HFF-Myc (cell line): ENCODE measurements around the gene SECISBP2.

Source experiments
- DNase-seq: peaks from one replicate; pipeline ENCODE4 v3.0.0-alpha.2; 2011; ENCODE audit warnings: low read depth; ENCODE audit errors: extremely low read depth
- H3K4me3 ChIP-seq: replicated peaks from 2 replicates; pipeline ENCODE4 v1.5.1; 2011; ENCODE audit warnings: low read depth, mild to moderate bottlenecking, control low read depth, low read length
- TF ChIP-seq, protein P1 (sequence below): IDR thresholded peaks from 2 replicates; pipeline ENCODE4 v1.5.1; 2012; ENCODE audit warnings: mild to moderate bottlenecking, low read depth, low read length, control low read depth; ENCODE audit errors: missing control alignments

SECISBP2 gene

DNA sequence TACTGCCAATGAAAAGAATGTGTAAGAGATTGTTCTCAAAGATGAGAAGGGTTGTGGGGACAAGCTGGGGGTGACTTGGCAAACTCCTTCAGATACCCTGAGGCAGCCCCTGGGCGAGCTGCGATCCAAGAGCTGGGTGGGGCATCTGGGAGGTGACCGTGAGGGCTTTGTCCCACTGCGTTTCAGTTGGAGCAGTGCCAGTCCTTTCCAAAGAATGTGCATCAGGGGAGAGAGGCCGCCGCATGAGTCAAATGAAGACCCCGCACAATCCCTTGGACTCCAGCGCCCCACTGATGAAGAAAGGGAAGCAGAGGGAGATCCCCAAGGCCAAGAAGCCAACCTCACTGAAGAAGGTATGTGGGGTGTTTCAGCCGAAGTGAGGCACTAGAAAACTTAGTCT is 28.4 kb downstream of the SECISBP2 start:
- no peak for DNase-seq
- TF ChIP-seq, protein P1, sequence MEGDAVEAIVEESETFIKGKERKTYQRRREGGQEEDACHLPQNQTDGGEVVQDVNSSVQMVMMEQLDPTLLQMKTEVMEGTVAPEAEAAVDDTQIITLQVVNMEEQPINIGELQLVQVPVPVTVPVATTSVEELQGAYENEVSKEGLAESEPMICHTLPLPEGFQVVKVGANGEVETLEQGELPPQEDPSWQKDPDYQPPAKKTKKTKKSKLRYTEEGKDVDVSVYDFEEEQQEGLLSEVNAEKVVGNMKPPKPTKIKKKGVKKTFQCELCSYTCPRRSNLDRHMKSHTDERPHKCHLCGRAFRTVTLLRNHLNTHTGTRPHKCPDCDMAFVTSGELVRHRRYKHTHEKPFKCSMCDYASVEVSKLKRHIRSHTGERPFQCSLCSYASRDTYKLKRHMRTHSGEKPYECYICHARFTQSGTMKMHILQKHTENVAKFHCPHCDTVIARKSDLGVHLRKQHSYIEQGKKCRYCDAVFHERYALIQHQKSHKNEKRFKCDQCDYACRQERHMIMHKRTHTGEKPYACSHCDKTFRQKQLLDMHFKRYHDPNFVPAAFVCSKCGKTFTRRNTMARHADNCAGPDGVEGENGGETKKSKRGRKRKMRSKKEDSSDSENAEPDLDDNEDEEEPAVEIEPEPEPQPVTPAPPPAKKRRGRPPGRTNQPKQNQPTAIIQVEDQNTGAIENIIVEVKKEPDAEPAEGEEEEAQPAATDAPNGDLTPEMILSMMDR: no peak
- no peak overlapping the region for H3K4me3 ChIP-seq

DNA sequence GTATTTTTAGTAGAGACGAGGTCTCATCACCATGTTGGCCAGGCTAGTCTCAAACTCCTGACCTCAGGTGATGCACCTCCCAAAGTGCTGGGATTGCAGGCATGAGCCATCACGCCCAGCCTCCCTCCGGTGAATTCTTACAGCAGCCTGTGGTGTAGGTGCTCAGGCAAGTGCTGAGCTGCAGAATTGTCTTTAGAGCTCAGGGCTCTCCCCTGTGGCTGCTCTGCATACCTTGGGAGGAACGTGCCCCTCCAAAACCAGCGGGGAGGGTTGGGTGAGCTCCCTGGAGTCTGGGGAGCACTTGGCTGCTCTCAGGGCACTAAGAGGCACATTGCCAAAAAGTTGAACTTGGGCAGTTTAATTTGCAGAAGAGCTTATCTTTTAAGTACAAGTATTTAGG is 29.4 kb downstream of the SECISBP2 start:
- no peak for DNase-seq
- H3K4me3 ChIP-seq: no peak overlapping the region
- TF ChIP-seq, protein P1: no peak

DNA sequence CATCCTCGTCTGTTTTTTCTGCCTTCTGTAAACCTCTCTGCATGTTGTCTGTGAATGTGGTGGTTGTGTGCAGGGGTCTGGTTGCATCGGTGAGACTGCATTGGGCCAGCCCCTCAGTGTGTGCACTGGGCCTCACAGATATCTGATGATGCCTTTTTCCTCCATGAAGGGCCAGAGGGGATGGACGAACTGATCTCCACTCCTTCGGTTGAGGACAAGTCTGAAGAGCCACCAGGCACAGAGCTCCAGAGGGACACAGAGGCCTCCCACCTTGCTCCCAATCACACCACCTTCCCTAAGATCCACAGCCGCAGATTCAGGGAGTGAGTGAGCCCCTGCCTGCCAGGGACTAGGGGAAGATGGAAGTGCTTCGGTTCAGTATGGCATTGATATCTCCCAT is 31.3 kb downstream of the SECISBP2 start:
- no peak overlapping the region for H3K4me3 ChIP-seq
- no peak for DNase-seq
- TF ChIP-seq, protein P1: no peak

DNA sequence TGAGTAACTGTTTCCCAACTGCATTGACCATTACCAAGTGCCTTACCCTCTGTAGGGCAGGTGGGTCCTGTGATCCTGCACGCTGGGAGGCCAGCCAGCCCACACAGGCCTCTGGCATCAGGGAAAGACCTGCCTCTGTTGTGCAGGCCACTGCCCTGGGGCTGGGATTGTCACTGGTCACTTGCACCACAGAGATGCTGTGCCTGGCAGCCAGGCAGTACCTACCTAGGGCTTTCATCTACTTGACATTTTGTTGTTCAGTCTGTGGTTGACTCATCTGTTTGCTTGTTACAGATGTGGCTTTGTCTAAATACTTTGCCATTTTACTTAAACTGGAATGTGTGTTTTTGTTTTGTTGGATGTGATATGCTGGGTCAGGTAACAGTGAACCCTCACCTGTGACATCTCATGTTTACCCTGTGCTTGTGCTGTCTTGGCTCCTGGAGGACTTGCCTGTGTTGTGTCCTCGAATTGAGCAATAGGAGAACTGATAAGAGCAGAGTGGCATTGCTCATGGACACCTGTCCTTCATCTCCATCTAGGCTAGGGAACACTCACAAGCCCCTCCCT is 32.8 kb downstream of the SECISBP2 start:
- TF ChIP-seq, protein P1: no peak
- DNase-seq: no peak
- no peak overlapping the region for H3K4me3 ChIP-seq

DNA sequence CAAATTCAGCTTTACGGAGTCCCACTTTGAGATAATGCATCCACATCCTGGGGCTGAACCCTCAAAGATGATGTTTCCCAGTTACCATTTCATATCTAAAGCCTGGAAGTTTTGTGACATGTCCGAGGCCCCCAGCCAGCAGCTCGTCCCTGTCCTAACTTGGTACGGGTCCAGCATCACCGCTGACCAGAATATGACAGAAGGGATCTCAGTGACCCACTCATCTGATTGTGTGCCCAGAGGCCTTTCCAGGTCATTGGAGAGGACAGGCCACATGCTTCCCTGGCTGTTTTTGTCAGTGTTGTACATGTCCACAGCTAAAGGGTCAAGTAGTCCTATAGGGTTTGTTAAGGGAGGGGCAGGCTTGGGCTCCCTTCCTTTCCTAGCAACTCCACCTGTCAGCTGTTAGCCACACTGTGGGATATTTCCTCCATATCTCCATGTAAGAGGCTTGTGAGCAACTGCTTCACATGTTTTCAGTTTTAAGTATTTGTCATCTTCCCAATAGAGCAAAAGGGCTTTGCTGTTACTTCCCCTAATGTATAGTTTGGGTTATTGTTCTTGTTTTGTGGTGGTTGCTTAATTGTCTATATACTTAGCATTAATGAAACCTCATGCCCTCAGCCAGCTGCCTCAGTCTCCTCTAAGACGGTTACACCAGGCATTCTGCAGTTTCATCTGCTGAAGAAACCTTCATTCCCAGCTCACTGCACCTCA is 33.4 kb downstream of the SECISBP2 start:
- TF ChIP-seq, protein P1: no peak
- H3K4me3 ChIP-seq: no peak overlapping the region
- no peak for DNase-seq

DNA sequence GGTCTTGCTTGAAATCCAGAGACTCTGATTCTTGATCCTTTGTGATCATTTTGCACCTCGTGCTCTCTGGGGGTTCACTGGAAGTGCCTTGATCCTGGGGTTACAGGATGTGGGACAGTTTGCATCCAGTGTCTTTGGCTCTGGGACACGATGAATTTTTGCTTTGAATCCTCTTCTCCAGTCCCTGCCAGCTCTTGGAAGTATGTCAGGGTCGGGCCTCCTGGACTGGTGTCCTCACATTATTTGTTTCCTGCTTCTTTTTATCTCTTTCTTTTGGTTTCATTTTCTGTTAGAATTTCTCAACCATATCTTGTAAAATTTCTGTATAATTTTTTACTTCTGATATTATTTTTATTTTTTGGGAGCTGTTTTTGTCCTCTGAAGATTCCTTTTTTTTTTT is 34.2 kb downstream of the SECISBP2 start:
- TF ChIP-seq, protein P1: no peak
- no peak overlapping the region for H3K4me3 ChIP-seq
- no peak for DNase-seq
